ENCODE results near the gene VN1R2.

GRCh38 chr19:53237114-53237777 lies 20.8 kb upstream of the VN1R2 start:
- TF ChIP-seq CTCF (IDR thresholded peaks at IDR 0.05; ENCODE audit: low read depth, low read length, poor library complexity, severe bottlenecking) (no peak), EZH2phosphoT487 (IDR thresholded peaks at IDR 0.05; ENCODE audit: borderline replicate concordance, low read length) (no peak)
